ENCODE measurements around the gene GMDS. TPM values are rescaled to one million over a fixed set of nuclear protein-coding genes. Genes with fewer than 3 reads are reported as not detected.

The GMDS gene
- total and polyA plus RNA-seq, 2 donors (not counting 1 experiment from before 2014, with no cell fraction given): 12.7 to 34.5 TPM

GRCh38 chr6:2237001-2237400 lies 8.4 kb downstream of the GMDS start:
- DNase-seq (ENCODE audit: low read depth in 2 of 2): peak; percentile 94 to 99
- Histone ChIP-seq H3K4me1 (ENCODE audit: control insufficient read depth, extremely low read depth, insufficient read depth, low read length) (peaks cover 4% of the 10 kb centered on the region), H3K9me3 (ENCODE audit: control insufficient read depth, insufficient read depth, low read depth, low read length) (no peaks in the 10 kb centered on the region), H3K79me2 (ENCODE audit: control insufficient read depth, insufficient read depth, low read length) (no peaks in the 10 kb centered on the region), H3K36me3 (ENCODE audit: control insufficient read depth, insufficient read depth, low read length) (no peaks in the 10 kb centered on the region), H2AFZ (ENCODE audit: low read length) (no peak overlapping the region), H4K20me1 (ENCODE audit: control insufficient read depth, extremely low read depth, insufficient read depth, low read length) (no peaks in the 10 kb centered on the region), H3K4me2 (ENCODE audit: extremely low read depth, insufficient read depth, low read length) (peak overlapping the region; percentile 48), H3K9ac (ENCODE audit: insufficient read depth, low read length) (no peak overlapping the region), H3K27me3 (ENCODE audit: control insufficient read depth, insufficient read depth, low read length) (no peaks in the 10 kb centered on the region), H3K27ac (ENCODE audit: insufficient read depth, low read length) (peak overlapping the region; percentile 34), H3K4me3 (replicated peaks in 1 of 4; ENCODE audit: control extremely low read depth in 1 of 4, insufficient read depth in 1 of 4, low read depth in 3 of 4, low read length in 4 of 4) (no peak overlapping the region)
- no peak for TF ChIP-seq EZH2 (IDR thresholded peaks at IDR 0.05; ENCODE audit: low read length, missing control alignments)
- TF ChIP-seq, protein P1, sequence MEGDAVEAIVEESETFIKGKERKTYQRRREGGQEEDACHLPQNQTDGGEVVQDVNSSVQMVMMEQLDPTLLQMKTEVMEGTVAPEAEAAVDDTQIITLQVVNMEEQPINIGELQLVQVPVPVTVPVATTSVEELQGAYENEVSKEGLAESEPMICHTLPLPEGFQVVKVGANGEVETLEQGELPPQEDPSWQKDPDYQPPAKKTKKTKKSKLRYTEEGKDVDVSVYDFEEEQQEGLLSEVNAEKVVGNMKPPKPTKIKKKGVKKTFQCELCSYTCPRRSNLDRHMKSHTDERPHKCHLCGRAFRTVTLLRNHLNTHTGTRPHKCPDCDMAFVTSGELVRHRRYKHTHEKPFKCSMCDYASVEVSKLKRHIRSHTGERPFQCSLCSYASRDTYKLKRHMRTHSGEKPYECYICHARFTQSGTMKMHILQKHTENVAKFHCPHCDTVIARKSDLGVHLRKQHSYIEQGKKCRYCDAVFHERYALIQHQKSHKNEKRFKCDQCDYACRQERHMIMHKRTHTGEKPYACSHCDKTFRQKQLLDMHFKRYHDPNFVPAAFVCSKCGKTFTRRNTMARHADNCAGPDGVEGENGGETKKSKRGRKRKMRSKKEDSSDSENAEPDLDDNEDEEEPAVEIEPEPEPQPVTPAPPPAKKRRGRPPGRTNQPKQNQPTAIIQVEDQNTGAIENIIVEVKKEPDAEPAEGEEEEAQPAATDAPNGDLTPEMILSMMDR (conservative IDR thresholded peaks at IDR 0.05 in 1 of 2, IDR thresholded peaks at IDR 0.05 in 1 of 2; ENCODE audit: low read depth in 1 of 2, low read length in 2 of 2): no peak

- no peaks in the 10 kb centered on the region for H3K36me3 ChIP-seq (ENCODE audit: control insufficient read depth, insufficient read depth, low read length)
- H3K27me3 ChIP-seq (ENCODE audit: control insufficient read depth, insufficient read depth, low read length): no peaks in the 10 kb centered on the region
- no peak overlapping the region for H3K27ac ChIP-seq (ENCODE audit: insufficient read depth, low read length)
- no peaks in the 10 kb centered on the region for H4K20me1 ChIP-seq (ENCODE audit: control insufficient read depth, extremely low read depth, insufficient read depth, low read length)
- H3K4me3 ChIP-seq (replicated peaks in 1 of 4; ENCODE audit: control extremely low read depth in 1 of 4, insufficient read depth in 1 of 4, low read depth in 3 of 4, low read length in 4 of 4): no peak overlapping the region
- no peak overlapping the region for H3K4me2 ChIP-seq (ENCODE audit: extremely low read depth, insufficient read depth, low read length)
- no peaks in the 10 kb centered on the region for H3K9me3 ChIP-seq (ENCODE audit: control insufficient read depth, insufficient read depth, low read depth, low read length)
- TF ChIP-seq EZH2 (IDR thresholded peaks at IDR 0.05; ENCODE audit: low read length, missing control alignments): no peak
- TF ChIP-seq, protein P1 (conservative IDR thresholded peaks at IDR 0.05 in 1 of 2, IDR thresholded peaks at IDR 0.05 in 1 of 2; ENCODE audit: low read depth in 1 of 2, low read length in 2 of 2): no peak
- no peak overlapping the region for H3K9ac ChIP-seq (ENCODE audit: insufficient read depth, low read length)
- H3K79me2 ChIP-seq (ENCODE audit: control insufficient read depth, insufficient read depth, low read length): no peaks in the 10 kb centered on the region
- no peak for DNase-seq (ENCODE audit: low read depth in 2 of 2)
- H2AFZ ChIP-seq (ENCODE audit: low read length): no peak overlapping the region
- peaks cover 7% of the 10 kb centered on the region for H3K4me1 ChIP-seq (ENCODE audit: control insufficient read depth, extremely low read depth, insufficient read depth, low read length)
Observed at GRCh38 chr6:2235777-2236495, 9.5 kb downstream of the GMDS start.

GRCh38 chr6:2232445-2232844 lies 13.0 kb downstream of the GMDS start:
- Histone ChIP-seq H3K9ac (ENCODE audit: insufficient read depth, low read length) (no peak overlapping the region), H2AFZ (ENCODE audit: low read length) (no peak overlapping the region), H4K20me1 (ENCODE audit: control insufficient read depth, extremely low read depth, insufficient read depth, low read length) (no peaks in the 10 kb centered on the region), H3K4me2 (ENCODE audit: extremely low read depth, insufficient read depth, low read length) (no peak overlapping the region), H3K4me1 (ENCODE audit: control insufficient read depth, extremely low read depth, insufficient read depth, low read length) (peaks cover 7% of the 10 kb centered on the region), H3K9me3 (ENCODE audit: control insufficient read depth, insufficient read depth, low read depth, low read length) (no peaks in the 10 kb centered on the region), H3K27ac (ENCODE audit: insufficient read depth, low read length) (no peak overlapping the region), H3K4me3 (replicated peaks in 1 of 4; ENCODE audit: control extremely low read depth in 1 of 4, insufficient read depth in 1 of 4, low read depth in 3 of 4, low read length in 4 of 4) (no peak overlapping the region), H3K79me2 (ENCODE audit: control insufficient read depth, insufficient read depth, low read length) (no peaks in the 10 kb centered on the region), H3K27me3 (ENCODE audit: control insufficient read depth, insufficient read depth, low read length) (no peaks in the 10 kb centered on the region), H3K36me3 (ENCODE audit: control insufficient read depth, insufficient read depth, low read length) (no peaks in the 10 kb centered on the region)
- TF ChIP-seq EZH2 (IDR thresholded peaks at IDR 0.05; ENCODE audit: low read length, missing control alignments): no peak
- TF ChIP-seq, protein P1 (conservative IDR thresholded peaks at IDR 0.05 in 1 of 2, IDR thresholded peaks at IDR 0.05 in 1 of 2; ENCODE audit: low read depth in 1 of 2, low read length in 2 of 2): no peak
- DNase-seq (ENCODE audit: low read depth in 2 of 2): no peak

Measured in fibroblast of lung (primary cell).